SK-N-MC (cell line): ENCODE data around the gene NLRC5.

Experiments
- DNase-seq: peaks from one replicate; pipeline ENCODE4 v3.0.0-alpha.2; 2011; ENCODE audit warnings: low read depth, low spot score
- H3K27ac ChIP-seq: fragments of 200-600 bp; sonication (generic); 2 replicates; pipeline ENCODE4 v1.5.1; 2016; ENCODE audit warnings: mixed run types
- H3K36me3 ChIP-seq: fragments of 200-600 bp; sonication (generic); 2 replicates; pipeline ENCODE4 v1.6.1; 2017; ENCODE audit warnings: antibody characterized with exemption, low read length, mixed read lengths; ENCODE audit not compliant: insufficient read depth
- H3K4me3 ChIP-seq: fragments of 200-600 bp; sonication (generic); 2 replicates; pipeline ENCODE4 v1.5.1; 2016
- H3K9ac ChIP-seq: fragments of 200-600 bp; sonication (generic); 2 replicates; pipeline ENCODE4 v1.8.0; 2017; ENCODE audit warnings: mixed run types, mixed read lengths; ENCODE audit not compliant: insufficient read length
- H3K9me3 ChIP-seq: fragments of 200-600 bp; sonication (generic); 2 replicates; pipeline ENCODE4 v1.6.1; 2017; ENCODE audit warnings: low read depth, mild to moderate bottlenecking, antibody characterized with exemption, low read length, moderate library complexity, mixed read lengths
- EZH2 ChIP-seq: fragments of 200-600 bp; sonication (generic); IDR thresholded peaks from one replicate; pipeline ENCODE4 v1.6.1; 2017; ENCODE audit warnings: antibody characterized with exemption
- FOXP2 ChIP-seq: optimal IDR thresholded peaks from 2 replicates; pipeline ENCODE3; 2011; ENCODE audit warnings: mild to moderate bottlenecking, moderate library complexity; ENCODE audit not compliant: insufficient read depth; ENCODE audit errors: extremely low read length, control extremely low read depth
- POLR2AphosphoS5 ChIP-seq: IDR thresholded peaks from 2 replicates; pipeline ENCODE4 v1.6.1; 2012; ENCODE audit warnings: mild to moderate bottlenecking, low read depth, low read length, borderline replicate concordance

The NLRC5 gene

GRCh38 chr16:56988948-56989945 lies at the start of gene NLRC5:
Gene NLRC5, plus strand, starts transcription at chr16:56989557. Its CDS starts 31,156 bp downstream, at chr16:57020713.
- H3K4me3 ChIP-seq: peak within 1 kb of the TSS; percentile 74
- TF ChIP-seq FOXP2 (no peak), POLR2AphosphoS5 (no peak), EZH2 (no peak)
- no peaks in the 10 kb centered on the region for H3K9me3 ChIP-seq
- no peak within 1 kb of the TSS for H3K9ac ChIP-seq
- no peaks in the 10 kb centered on the region for H3K36me3 ChIP-seq
- H3K27ac ChIP-seq: no peak within 1 kb of the TSS
- no peak for DNase-seq

- no peak overlapping the region for H3K4me3 ChIP-seq
- H3K9me3 ChIP-seq: no peaks in the 10 kb centered on the region
- H3K27ac ChIP-seq: no peak overlapping the region
- no peak overlapping the region for H3K9ac ChIP-seq
- no peak for TF ChIP-seq FOXP2
- no peak for TF ChIP-seq EZH2
- no peak for TF ChIP-seq POLR2AphosphoS5
- DNase-seq: no peak
- peaks cover 88% of the 10 kb centered on the region for H3K36me3 ChIP-seq
Observed at GRCh38 chr16:56939801-56940200, 49.6 kb upstream of the NLRC5 start.

- no peak for DNase-seq
- H3K9ac ChIP-seq: no peak overlapping the region
- H3K27ac ChIP-seq: no peak overlapping the region
- no peak overlapping the region for H3K4me3 ChIP-seq
- peaks cover 79% of the 10 kb centered on the region for H3K36me3 ChIP-seq
- TF ChIP-seq POLR2AphosphoS5: no peak
- TF ChIP-seq EZH2: no peak
- no peak for TF ChIP-seq FOXP2
- H3K9me3 ChIP-seq: no peaks in the 10 kb centered on the region
Observed at GRCh38 chr16:56941092-56941491, 48.3 kb upstream of the NLRC5 start.

- TF ChIP-seq FOXP2: no peak
- no peak for TF ChIP-seq POLR2AphosphoS5
- no peak for TF ChIP-seq EZH2
- Histone ChIP-seq H3K9ac (no peak overlapping the region), H3K36me3 (peaks cover 71% of the 10 kb centered on the region), H3K27ac (no peak overlapping the region), H3K4me3 (no peak overlapping the region), H3K9me3 (no peaks in the 10 kb centered on the region)
- no peak for DNase-seq
Observed at GRCh38 chr16:56941856-56942331, 47.5 kb upstream of the NLRC5 start.

- H3K9ac ChIP-seq: no peak overlapping the region
- no peaks in the 10 kb centered on the region for H3K9me3 ChIP-seq
- H3K4me3 ChIP-seq: no peak overlapping the region
- H3K27ac ChIP-seq: no peak overlapping the region
- H3K36me3 ChIP-seq: peaks cover 52% of the 10 kb centered on the region
- no peak for DNase-seq
- TF ChIP-seq POLR2AphosphoS5 (no peak), EZH2 (no peak), FOXP2 (no peak)
Observed at GRCh38 chr16:56943761-56944375, 45.5 kb upstream of the NLRC5 start.

GRCh38 chr16:56944954-56945839 lies 44.2 kb upstream of the NLRC5 start:
- Histone ChIP-seq H3K4me3 (no peak overlapping the region), H3K9ac (no peak overlapping the region), H3K27ac (no peak overlapping the region), H3K9me3 (no peaks in the 10 kb centered on the region), H3K36me3 (peaks cover 39% of the 10 kb centered on the region; the same call in 1 of the 2 replicates)
- DNase-seq: no peak
- TF ChIP-seq POLR2AphosphoS5: no peak
- TF ChIP-seq EZH2: no peak
- no peak for TF ChIP-seq FOXP2

GRCh38 chr16:56945847-56946527 lies 43.4 kb upstream of the NLRC5 start:
- Histone ChIP-seq H3K36me3 (peaks cover 33% of the 10 kb centered on the region; the same call in 1 of the 2 replicates), H3K27ac (no peak overlapping the region), H3K4me3 (no peak overlapping the region), H3K9me3 (no peaks in the 10 kb centered on the region), H3K9ac (no peak overlapping the region)
- TF ChIP-seq FOXP2 (no peak), POLR2AphosphoS5 (no peak), EZH2 (no peak)
- DNase-seq: no peak
